CD4-positive, alpha-beta T cell (primary cell): ENCODE results near the gene SPECC1. TPM values are rescaled to one million over a fixed set of nuclear protein-coding genes. Genes with fewer than 3 reads are reported as not detected.

Experiments used
- ATAC-seq: fragments of 200-7000 bp; cut with Tn5 transposase; one replicate; pipeline ENCODE4 v1.10.0; 2022; ENCODE audit warnings: mild to moderate bottlenecking; ENCODE audit not compliant: poor library complexity
- CTCF ChIA-PET: fragments of 350-600 bp; sonication (Branson Sonifier 250); formaldehyde crosslinking; loops from one replicate; lab custom pipeline; 2021; ENCODE audit warnings: antibody characterized with exemption, inconsistent platforms; lab: Charles Lee
- POLR2A ChIA-PET: fragments of 350-600 bp; sonication (Branson Sonifier 250); formaldehyde crosslinking; loops from one replicate; lab custom pipeline; 2021; ENCODE audit warnings: antibody characterized with exemption, inconsistent platforms; lab: Charles Lee
- DNase-seq, 14 experiments: peaks; one replicate each; pipeline ENCODE4 v3.0.0-alpha.2; 2013 to 2020; ENCODE audit warnings: mixed read lengths in 2 of 14
- H3K27ac ChIP-seq, 2 donors: one replicate each; pipeline versions ENCODE4 v1.5.1 to v1.7.0; 2013; ENCODE audit warnings: low read length in 2 of 2, low read depth in 1 of 2, mild to moderate bottlenecking in 1 of 2
- H3K27me3 ChIP-seq, 2 experiments: 1 replicate in 1 of 2; 2 replicates in 1 of 2; pipeline versions ENCODE4 v1.6.1 to v1.7.0; 2013; ENCODE audit warnings: low read length in 2 of 2, control low read depth in 1 of 2, mild to moderate bottlenecking in 1 of 2, moderate library complexity in 1 of 2; ENCODE audit not compliant: insufficient read depth in 2 of 2, control insufficient read depth in 1 of 2
- H3K36me3 ChIP-seq: one replicate; pipeline ENCODE4 v1.6.1; 2013; ENCODE audit warnings: low read length, control low read depth; ENCODE audit not compliant: insufficient read depth
- H3K4me1 ChIP-seq: one replicate; pipeline ENCODE4 v1.6.1; 2013; ENCODE audit warnings: low read length, control low read depth; ENCODE audit not compliant: insufficient read depth
- H3K4me3 ChIP-seq: one replicate; pipeline ENCODE4 v1.5.1; 2013; ENCODE audit warnings: mild to moderate bottlenecking, low read length, moderate library complexity
- H3K9me3 ChIP-seq, 2 experiments: 1 replicate in 1 of 2; 2 replicates in 1 of 2; pipeline versions ENCODE4 v1.6.1 to v1.7.0; 2013; ENCODE audit warnings: low read length in 2 of 2, mild to moderate bottlenecking in 2 of 2, control low read depth in 1 of 2, moderate library complexity in 1 of 2; ENCODE audit not compliant: control insufficient read depth in 1 of 2, insufficient read depth in 1 of 2
- H3K27ac Mint-ChIP-seq: one replicate; pipeline ENCODE4 v1.8.0; 2020; ENCODE audit warnings: mixed read lengths
- H3K27me3 Mint-ChIP-seq: one replicate; pipeline ENCODE4 v1.8.0; 2021; ENCODE audit warnings: mixed read lengths
- H3K36me3 Mint-ChIP-seq: one replicate; pipeline ENCODE4 v1.8.0; 2021; ENCODE audit warnings: low read depth, mixed read lengths
- H3K4me1 Mint-ChIP-seq: one replicate; pipeline ENCODE4 v1.8.0; 2021; ENCODE audit warnings: low read depth, mixed read lengths
- H3K4me3 Mint-ChIP-seq: one replicate; pipeline ENCODE4 v1.8.0; 2020; ENCODE audit warnings: mild to moderate bottlenecking, mixed read lengths
- H3K9me3 Mint-ChIP-seq: one replicate; pipeline ENCODE4 v1.8.0; 2020; ENCODE audit warnings: mixed read lengths
- CTCF ChIP-seq: fragments of 200-600 bp; IDR thresholded peaks from one replicate; pipeline ENCODE4 v1.8.0; 2022; ENCODE audit warnings: antibody characterized with exemption, mild to moderate bottlenecking
- intact Hi-C, 2 experiments: fragments of 100-400 bp; cut with DNase I in 1 of 2; cut with micrococcal nuclease in 1 of 2; formaldehyde crosslinking; loops; one replicate each; pipeline versions ENCODE4 v1.15.1 to v1.9.0; 2023 to 2025; cut with DNase I, micrococcal nuclease
- total RNA-seq, 174 experiments: library from RNA in 2 of 174; stranded (reverse) in 2 of 174; gene quantifications; one replicate each; pipeline ENCODE4 v1.2.3 and lab custom pipeline; 2021 to 2026

Gene SPECC1
- total RNA-seq, 2 experiments from 2014 or later: 4.3 to 4.4 TPM

GRCh38 chr17:20253323-20253722 lies 244.2 kb downstream of the SPECC1 start:
- peak overlapping the region; percentile 75 for H3K27ac Mint-ChIP-seq

GRCh38 chr17:20254541-20254940 lies 245.4 kb downstream of the SPECC1 start:
- Histone ChIP-seq H3K4me3 (no peak overlapping the region), H3K27ac (peak overlapping the region in 1 of 2 donors; percentile 22), H3K36me3 (no peaks in the 10 kb centered on the region), H3K4me1 (peaks cover 15% of the 10 kb centered on the region), H3K9me3 (peaks cover 4 to 5% of the 10 kb centered on the region in 2 experiments), H3K27me3 (no peaks in the 10 kb centered on the region)
- DNase-seq (no peak), ATAC-seq (no peak)
- CTCF ChIA-PET: no interaction called here
- Mint-ChIP-seq H3K4me1 (peaks cover 58% of the 10 kb centered on the region), H3K36me3 (peaks cover 3% of the 10 kb centered on the region), H3K9me3 (peaks cover 10% of the 10 kb centered on the region), H3K4me3 (no peak overlapping the region), H3K27ac (peak overlapping the region; percentile 75), H3K27me3 (no peaks in the 10 kb centered on the region)
- POLR2A ChIA-PET: no interaction called here
- intact Hi-C loops: loop anchor here in 1 of 2 experiments (2.0 kb wide), 1 partner anchor 16 kb away; no protein-coding TSS in a partner anchor
- no peak for TF ChIP-seq CTCF

More at GRCh38 chr17:20253323-20253722, 244.2 kb downstream of the SPECC1 start:
- no peaks in the 10 kb centered on the region for H3K27me3 Mint-ChIP-seq
- H3K4me3 Mint-ChIP-seq: no peak overlapping the region
- H3K36me3 Mint-ChIP-seq: peaks cover 3% of the 10 kb centered on the region
- CTCF ChIA-PET: no interaction called here
- Histone ChIP-seq H3K36me3 (no peaks in the 10 kb centered on the region), H3K4me3 (no peak overlapping the region), H3K9me3 (peaks cover under 1 to 8% of the 10 kb centered on the region in 2 experiments), H3K27me3 (no peaks in the 10 kb centered on the region), H3K4me1 (peaks cover 15% of the 10 kb centered on the region), H3K27ac (peak overlapping the region in 1 of 2 donors; percentile 12)
- H3K9me3 Mint-ChIP-seq: peaks cover 10% of the 10 kb centered on the region
- ATAC-seq (no peak), DNase-seq (no peak)
- TF ChIP-seq CTCF: no peak
- intact Hi-C loops: no loop called here
- POLR2A ChIA-PET: no interaction called here
- peaks cover 61% of the 10 kb centered on the region for H3K4me1 Mint-ChIP-seq

- Histone ChIP-seq H3K4me1 (peaks cover 17% of the 10 kb centered on the region), H3K9me3 (peaks cover 4 to 5% of the 10 kb centered on the region in 2 experiments), H3K4me3 (no peak overlapping the region), H3K27ac (no peak overlapping the region), H3K36me3 (no peaks in the 10 kb centered on the region), H3K27me3 (no peaks in the 10 kb centered on the region)
- Mint-ChIP-seq H3K27ac (no peak overlapping the region), H3K4me3 (no peak overlapping the region), H3K4me1 (peaks cover 60% of the 10 kb centered on the region), H3K36me3 (peaks cover 3% of the 10 kb centered on the region), H3K27me3 (no peaks in the 10 kb centered on the region), H3K9me3 (peaks cover 7% of the 10 kb centered on the region)
- intact Hi-C loops: no loop called here
- ChIA-PET POLR2A (interaction anchor here (1.0 kb wide), 1 partner anchor 12 kb away, joined by 3 read pairs; no protein-coding TSS in a partner anchor), CTCF (no interaction called here)
- TF ChIP-seq CTCF: no peak
- DNase-seq (no peak), ATAC-seq (no peak)
Observed at GRCh38 chr17:20256144-20256543, 247.0 kb downstream of the SPECC1 start.
